Stimulated activated CD8-positive, alpha-beta memory T cell treated with anti-CD3 and anti-CD28 coated beads, Interleukin-2, amount 100 ng/mL, for 48 hours (primary cell): ENCODE data around the gene OR8H2.
"Not testable (repeated sequence)": the region's sequence is repeated elsewhere in the genome, so short reads cannot be mapped to it uniquely, and the experiment has no call there.

ENCODE experiments used
- DNase-seq, 2 donors: peaks; one replicate each; pipeline ENCODE4 v3.0.0-alpha.2; 2020; ENCODE audit warnings: low read depth in 2 of 2

Gene OR8H2

GRCh38 chr11:56103210-56103737, at the start of gene OR8H2:
TSS of gene OR8H2 (plus strand) at chr11:56103687. CDS start at chr11:56105043, 1,356 bp downstream.
- DNase-seq: no peak

- not testable (repeated sequence) for DNase-seq
Observed at GRCh38 chr11:56056366-56056765, 47.1 kb upstream of the OR8H2 start.

GRCh38 chr11:56057661-56058237, 45.7 kb upstream of the OR8H2 start:
- DNase-seq: not testable (repeated sequence)

GRCh38 chr11:56058260-56058780, 45.2 kb upstream of the OR8H2 start:
- DNase-seq: not testable (repeated sequence)

GRCh38 chr11:56066980-56067379, 36.5 kb upstream of the OR8H2 start:
- no peak for DNase-seq

- DNase-seq: no peak
Observed at GRCh38 chr11:56089697-56090096, 13.8 kb upstream of the OR8H2 start.

GRCh38 chr11:56093008-56093407, 10.5 kb upstream of the OR8H2 start, which contains the start of gene OR8I2:
TSS of gene OR8I2 (plus strand) at chr11:56093308. CDS start at chr11:56093308, 0 bp downstream.
- no peak for DNase-seq

GRCh38 chr11:56122073-56122472, 18.6 kb downstream of the OR8H2 start, which contains the start of gene OR8H3:
TSS of gene OR8H3 (plus strand) at chr11:56122373. CDS start at chr11:56122373, 0 bp downstream.
- no peak for DNase-seq

- DNase-seq: no peak
Observed at GRCh38 chr11:56140151-56140661, 36.7 kb downstream of the OR8H2 start, which contains the start of gene OR8J3. TSS of gene OR8J3 (minus strand) at chr11:56140201. CDS start at chr11:56137718, 2,483 bp downstream.

DNA sequence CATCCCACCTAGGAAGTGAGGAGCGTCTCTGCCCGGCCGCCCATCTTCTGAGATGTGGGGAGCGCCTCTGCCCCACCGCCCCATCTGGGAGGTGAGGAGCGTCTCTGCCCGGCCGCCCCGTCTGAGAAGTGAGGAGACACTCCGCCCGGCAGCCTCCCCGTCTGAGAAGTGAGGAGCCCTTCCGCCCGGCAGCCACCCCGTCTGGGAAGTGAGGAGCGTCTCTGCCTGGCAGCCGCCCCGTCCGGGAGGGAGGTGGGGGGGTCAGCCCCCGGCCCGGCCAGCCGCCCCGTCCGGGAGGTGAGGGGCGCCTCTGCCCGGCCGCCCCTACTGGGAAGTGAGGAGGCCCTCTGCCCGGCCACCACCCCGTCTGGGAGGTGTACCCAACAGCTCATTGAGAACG, 40.2 kb downstream of the OR8H2 start:
- not testable (repeated sequence) for DNase-seq

GRCh38 chr11:56151376-56151775, 47.9 kb downstream of the OR8H2 start:
- no peak for DNase-seq

GRCh38 chr11:56152333-56152732, 48.8 kb downstream of the OR8H2 start:
- DNase-seq: no peak
